HEK293 (cell line): Measurements from ENCODE around the gene TMX2.

ENCODE experiments used
- CTCF ChIA-PET: fragments of 350-600 bp; formaldehyde crosslinking; extraction: SDS; loops from one replicate; lab custom pipeline; 2021; ENCODE audit warnings: antibody characterized with exemption; lab: Yijun Ruan, JAX
- POLR2A ChIA-PET: fragments of 300-600 bp; formaldehyde crosslinking; extraction: SDS; loops from one replicate; lab custom pipeline; 2020; ENCODE audit warnings: antibody characterized with exemption, inconsistent platforms; lab: Yijun Ruan, JAX
- H3K27ac ChIP-seq: fragments of 200-500 bp; sonication (Bioruptor generic); 2 replicates; pipeline ENCODE4 v1.5.1; 2014; ENCODE audit warnings: low read depth, low read length, control low read depth, inconsistent platforms; ENCODE audit errors: extremely low read depth
- H3K36me3 ChIP-seq, 2 experiments: fragments of 200-500 bp in 1 of 2; sonication (Bioruptor generic) in 1 of 2; 1 replicate in 1 of 2; 2 replicates in 1 of 2; pipeline ENCODE4 v1.5.1; 2014 to 2017; ENCODE audit warnings: inconsistent platforms in 2 of 2, low read length in 2 of 2; ENCODE audit not compliant: control insufficient read depth in 2 of 2, insufficient read depth in 1 of 2
- H3K4me1 ChIP-seq: fragments of 200-500 bp; sonication (Bioruptor generic); 2 replicates; pipeline ENCODE4 v1.5.1; 2014; ENCODE audit warnings: mild to moderate bottlenecking, low read length, inconsistent platforms; ENCODE audit not compliant: control insufficient read depth, insufficient read depth
- H3K4me3 ChIP-seq: 2 replicates; pipeline ENCODE4 v1.5.1; 2011; ENCODE audit warnings: low read depth, mild to moderate bottlenecking, control low read depth, low read length, moderate library complexity
- H3K9me3 ChIP-seq: fragments of 200-500 bp; sonication (Bioruptor generic); 2 replicates; pipeline ENCODE4 v1.5.1; 2014; ENCODE audit warnings: low read depth, low read length, inconsistent platforms; ENCODE audit not compliant: control insufficient read depth, insufficient read depth
- AEBP2 ChIP-seq: fragments of 450-650 bp; formaldehyde crosslinking; IDR thresholded peaks from 2 replicates; pipeline ENCODE4 v1.5.1; 2016; ENCODE audit warnings: missing biosample characterization, missing genetic modification characterization, borderline replicate concordance
- MYNN ChIP-seq: fragments of 450-650 bp; formaldehyde crosslinking; IDR thresholded peaks from 2 replicates; pipeline ENCODE4 v1.5.1; 2016; ENCODE audit warnings: missing biosample characterization, missing genetic modification characterization, borderline replicate concordance
- REST ChIP-seq: fragments of 450-650 bp; formaldehyde crosslinking; IDR thresholded peaks from 2 replicates; pipeline ENCODE4 v1.5.1; 2016; ENCODE audit warnings: missing biosample characterization, missing genetic modification characterization
- SALL2 ChIP-seq: fragments of 450-650 bp; formaldehyde crosslinking; IDR thresholded peaks from 2 replicates; pipeline ENCODE4 v1.5.0; 2017; ENCODE audit warnings: missing biosample characterization, mild to moderate bottlenecking, missing genetic modification characterization, borderline replicate concordance
- ZNF121 ChIP-seq: fragments of 450-650 bp; formaldehyde crosslinking; IDR thresholded peaks from 2 replicates; pipeline ENCODE4 v1.5.1; 2016; ENCODE audit warnings: missing biosample characterization, missing genetic modification characterization
- ZNF239 ChIP-seq: fragments of 450-650 bp; formaldehyde crosslinking; IDR thresholded peaks from 2 replicates; pipeline ENCODE4 v1.5.1; 2016; ENCODE audit warnings: missing biosample characterization, missing genetic modification characterization
- ZNF24 ChIP-seq: fragments of 450-650 bp; formaldehyde crosslinking; IDR thresholded peaks from 2 replicates; pipeline ENCODE4 v1.5.1; 2016; ENCODE audit warnings: missing biosample characterization, missing genetic modification characterization
- ZNF26 ChIP-seq: fragments of 450-650 bp; formaldehyde crosslinking; IDR thresholded peaks from 2 replicates; pipeline ENCODE4 v1.5.1; 2016; ENCODE audit warnings: missing biosample characterization, missing genetic modification characterization
- ZNF362 ChIP-seq: fragments of 450-650 bp; formaldehyde crosslinking; IDR thresholded peaks from 2 replicates; pipeline ENCODE4 v1.5.1; 2016; ENCODE audit warnings: missing biosample characterization, missing genetic modification characterization
- ZNF530 ChIP-seq: fragments of 450-650 bp; formaldehyde crosslinking; IDR thresholded peaks from 2 replicates; pipeline ENCODE4 v1.5.1; 2016; ENCODE audit warnings: low read depth, missing biosample characterization, missing genetic modification characterization
- ZNF555 ChIP-seq: fragments of 450-650 bp; formaldehyde crosslinking; conservative IDR thresholded peaks from 2 replicates; pipeline ENCODE4 v1.5.1; 2017; ENCODE audit warnings: missing biosample characterization, mild to moderate bottlenecking, missing genetic modification characterization, inconsistent platforms
- ZNF585B ChIP-seq: fragments of 450-650 bp; formaldehyde crosslinking; IDR thresholded peaks from 2 replicates; pipeline ENCODE4 v1.5.1; 2016; ENCODE audit warnings: missing biosample characterization, missing genetic modification characterization
- ZNF600 ChIP-seq: fragments of 450-650 bp; formaldehyde crosslinking; IDR thresholded peaks from 2 replicates; pipeline ENCODE4 v1.5.1; 2016; ENCODE audit warnings: missing biosample characterization, missing genetic modification characterization
- ZNF645 ChIP-seq: fragments of 450-650 bp; formaldehyde crosslinking; IDR thresholded peaks from 2 replicates; pipeline ENCODE4; 2016; ENCODE audit warnings: missing biosample characterization, missing genetic modification characterization
- ZNF791 ChIP-seq: fragments of 450-650 bp; formaldehyde crosslinking; IDR thresholded peaks from 2 replicates; pipeline ENCODE4 v1.5.1; 2016; ENCODE audit warnings: missing biosample characterization, missing genetic modification characterization
- ZNF843 ChIP-seq: fragments of 450-650 bp; formaldehyde crosslinking; IDR thresholded peaks from 2 replicates; pipeline ENCODE4 v1.5.1; 2016; ENCODE audit warnings: missing biosample characterization, missing genetic modification characterization
- TF ChIP-seq, protein P1 (sequence below): fragments of 450-650 bp; formaldehyde crosslinking; IDR thresholded peaks from 2 replicates; pipeline ENCODE4 v1.5.1; 2016; ENCODE audit warnings: missing biosample characterization, missing genetic modification characterization
- TF ChIP-seq, protein P2 (sequence below): fragments of 450-650 bp; formaldehyde crosslinking; IDR thresholded peaks from 2 replicates; pipeline ENCODE4 v1.5.1; 2016; ENCODE audit warnings: missing biosample characterization, missing genetic modification characterization

Gene TMX2

GRCh38 chr11:57752954-57753353 is 40.6 kb downstream of the TMX2 start (continued):
- no peak for TF ChIP-seq REST
- TF ChIP-seq SALL2 (tag by site-specific recombination) = no peak
- TF ChIP-seq ZNF585B = no peak

DNA sequence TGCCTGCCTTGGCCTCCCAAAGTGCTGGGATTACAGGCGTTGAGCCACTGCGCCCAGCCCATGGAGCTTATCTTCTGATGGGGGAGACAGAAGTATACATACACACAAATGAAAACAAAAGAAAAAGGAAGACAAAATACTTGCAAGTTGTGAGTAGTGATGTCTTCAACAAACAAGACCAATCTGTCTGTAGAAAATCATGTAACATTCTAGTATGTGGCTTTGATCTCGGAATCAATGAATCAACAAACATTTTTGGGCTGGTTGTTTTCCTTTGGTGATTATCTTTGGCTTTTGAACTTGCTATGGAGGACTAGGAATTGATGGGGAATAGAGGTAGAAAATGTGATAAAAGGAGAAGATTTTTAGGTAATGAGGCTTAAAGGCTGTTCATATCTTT is 45.8 kb downstream of the TMX2 start:
- no peak overlapping the region for H3K27ac ChIP-seq
- TF ChIP-seq ZNF600 (tag by site-specific recombination) (no peak), ZNF843 (no peak), ZNF362 (tag by site-specific recombination) (no peak), AEBP2 (no peak), ZNF555 (tag by site-specific recombination) (no peak), MYNN (tag by site-specific recombination) (no peak), ZNF121 (tag by site-specific recombination) (no peak), ZNF26 (tag by site-specific recombination) (no peak), ZNF791 (tag by site-specific recombination) (no peak), ZNF530 (no peak), ZNF239 (tag by site-specific recombination) (no peak), ZNF645 (tag by site-specific recombination) (no peak), ZNF24 (tag by site-specific recombination) (no peak)
- TF ChIP-seq, protein P1, sequence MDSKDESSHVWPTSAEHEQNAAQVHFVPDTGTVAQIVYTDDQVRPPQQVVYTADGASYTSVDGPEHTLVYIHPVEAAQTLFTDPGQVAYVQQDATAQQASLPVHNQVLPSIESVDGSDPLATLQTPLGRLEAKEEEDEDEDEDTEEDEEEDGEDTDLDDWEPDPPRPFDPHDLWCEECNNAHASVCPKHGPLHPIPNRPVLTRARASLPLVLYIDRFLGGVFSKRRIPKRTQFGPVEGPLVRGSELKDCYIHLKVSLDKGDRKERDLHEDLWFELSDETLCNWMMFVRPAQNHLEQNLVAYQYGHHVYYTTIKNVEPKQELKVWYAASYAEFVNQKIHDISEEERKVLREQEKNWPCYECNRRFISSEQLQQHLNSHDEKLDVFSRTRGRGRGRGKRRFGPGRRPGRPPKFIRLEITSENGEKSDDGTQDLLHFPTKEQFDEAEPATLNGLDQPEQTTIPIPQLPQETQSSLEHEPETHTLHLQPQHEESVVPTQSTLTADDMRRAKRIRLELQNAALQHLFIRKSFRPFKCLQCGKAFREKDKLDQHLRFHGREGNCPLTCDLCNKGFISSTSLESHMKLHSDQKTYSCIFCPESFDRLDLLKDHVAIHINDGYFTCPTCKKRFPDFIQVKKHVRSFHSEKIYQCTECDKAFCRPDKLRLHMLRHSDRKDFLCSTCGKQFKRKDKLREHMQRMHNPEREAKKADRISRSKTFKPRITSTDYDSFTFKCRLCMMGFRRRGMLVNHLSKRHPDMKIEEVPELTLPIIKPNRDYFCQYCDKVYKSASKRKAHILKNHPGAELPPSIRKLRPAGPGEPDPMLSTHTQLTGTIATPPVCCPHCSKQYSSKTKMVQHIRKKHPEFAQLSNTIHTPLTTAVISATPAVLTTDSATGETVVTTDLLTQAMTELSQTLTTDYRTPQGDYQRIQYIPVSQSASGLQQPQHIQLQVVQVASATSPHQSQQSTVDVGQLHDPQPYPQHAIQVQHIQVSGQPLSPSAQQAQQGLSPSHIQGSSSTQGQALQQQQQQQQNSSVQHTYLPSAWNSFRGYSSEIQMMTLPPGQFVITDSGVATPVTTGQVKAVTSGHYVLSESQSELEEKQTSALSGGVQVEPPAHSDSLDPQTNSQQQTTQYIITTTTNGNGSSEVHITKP = no peak
- TF ChIP-seq, protein P2, sequence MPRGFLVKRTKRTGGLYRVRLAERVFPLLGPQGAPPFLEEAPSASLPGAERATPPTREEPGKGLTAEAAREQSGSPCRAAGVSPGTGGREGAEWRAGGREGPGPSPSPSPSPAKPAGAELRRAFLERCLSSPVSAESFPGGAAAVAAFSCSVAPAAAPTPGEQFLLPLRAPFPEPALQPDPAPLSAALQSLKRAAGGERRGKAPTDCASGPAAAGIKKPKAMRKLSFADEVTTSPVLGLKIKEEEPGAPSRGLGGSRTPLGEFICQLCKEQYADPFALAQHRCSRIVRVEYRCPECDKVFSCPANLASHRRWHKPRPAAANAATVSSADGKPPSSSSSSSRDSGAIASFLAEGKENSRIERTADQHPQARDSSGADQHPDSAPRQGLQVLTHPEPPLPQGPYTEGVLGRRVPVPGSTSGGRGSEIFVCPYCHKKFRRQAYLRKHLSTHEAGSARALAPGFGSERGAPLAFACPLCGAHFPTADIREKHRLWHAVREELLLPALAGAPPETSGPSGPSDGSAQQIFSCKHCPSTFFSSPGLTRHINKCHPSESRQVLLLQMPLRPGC (tag by site-specific recombination) = no peak
- POLR2A ChIA-PET = no interaction called here
- no peak overlapping the region for H3K4me3 ChIP-seq
- H3K36me3 ChIP-seq = no peaks in the 10 kb centered on the region
- H3K9me3 ChIP-seq = no peaks in the 10 kb centered on the region
- CTCF ChIA-PET = interaction anchor here (1.0 to 10.5 kb wide), 2 partner anchors 30 to 43 kb away, joined by 4 to 151 read pairs; no protein-coding TSS in a partner anchor
- H3K4me1 ChIP-seq = no peaks in the 10 kb centered on the region
